CD4-positive, alpha-beta T cell treated with Interleukin-15 for 1 hour (primary cell): Measurements from ENCODE around the gene LPP.

Experiments
- DNase-seq: peaks from one replicate; pipeline ENCODE4 v3.0.0-alpha.2; 2020

The LPP gene

GRCh38 chr3:188867691-188868265, 713.8 kb downstream of the LPP start:
- DNase-seq, result no peak

- no peak for DNase-seq
These were observed 714.8 kb downstream of the LPP start for GRCh38 chr3:188868803-188869202.

- no peak for DNase-seq
These were observed 715.7 kb downstream of the LPP start for GRCh38 chr3:188869628-188870027.

- no peak for DNase-seq
These were observed 716.5 kb downstream of the LPP start for GRCh38 chr3:188870431-188870830.

GRCh38 chr3:188874576-188874975, 720.6 kb downstream of the LPP start:
- no peak for DNase-seq

GRCh38 chr3:188875413-188875812, 721.5 kb downstream of the LPP start:
- no peak for DNase-seq

- DNase-seq, result no peak
These were observed 722.4 kb downstream of the LPP start for GRCh38 chr3:188876370-188876769.

- no peak for DNase-seq
These were observed 723.4 kb downstream of the LPP start for GRCh38 chr3:188877381-188877780.

GRCh38 chr3:188878076-188878475, 724.1 kb downstream of the LPP start:
- DNase-seq, result no peak

GRCh38 chr3:188881954-188882641, 728.1 kb downstream of the LPP start:
- no peak for DNase-seq

- no peak for DNase-seq
These were observed 730.5 kb downstream of the LPP start for GRCh38 chr3:188884299-188885043.

- DNase-seq, result no peak
These were observed 734.5 kb downstream of the LPP start for GRCh38 chr3:188888321-188889053.

GRCh38 chr3:188889054-188889491, 735.1 kb downstream of the LPP start:
- no peak for DNase-seq

- no peak for DNase-seq
These were observed 736.8 kb downstream of the LPP start for GRCh38 chr3:188890572-188891270.

- DNase-seq, result no peak
These were observed 745.9 kb downstream of the LPP start for GRCh38 chr3:188899881-188900280.

GRCh38 chr3:188900421-188900951, 746.5 kb downstream of the LPP start:
- DNase-seq, result no peak

- DNase-seq, result no peak
These were observed 747.2 kb downstream of the LPP start for GRCh38 chr3:188901126-188901525.

GRCh38 chr3:188901671-188902287, 747.8 kb downstream of the LPP start:
- no peak for DNase-seq

GRCh38 chr3:188904670-188905069, 750.7 kb downstream of the LPP start:
- no peak for DNase-seq

- DNase-seq, result no peak
These were observed 751.6 kb downstream of the LPP start for GRCh38 chr3:188905547-188905946.

- DNase-seq, result no peak
These were observed 752.3 kb downstream of the LPP start for GRCh38 chr3:188906236-188906635.
